IPS-15b (cell line): Measurements from ENCODE around the gene TBATA.

Experiments
- H3K27me3 ChIP-seq: one replicate; pipeline ENCODE4 v1.6.1; 2013; ENCODE audit warnings: low read length; ENCODE audit not compliant: control insufficient read depth, insufficient read depth
- H3K36me3 ChIP-seq: one replicate; pipeline ENCODE4 v1.6.1; 2013; ENCODE audit warnings: low read length; ENCODE audit not compliant: control insufficient read depth, insufficient read depth
- H3K4me1 ChIP-seq: one replicate; pipeline ENCODE4 v1.6.1; 2013; ENCODE audit warnings: mild to moderate bottlenecking, low read length; ENCODE audit not compliant: control insufficient read depth, insufficient read depth
- H3K4me3 ChIP-seq: one replicate; pipeline ENCODE4 v1.5.1; 2013; ENCODE audit warnings: low read depth, low read length
- H3K9ac ChIP-seq: one replicate; pipeline ENCODE4 v1.6.1; 2013; ENCODE audit warnings: low read depth, mild to moderate bottlenecking, low read length
- H3K9me3 ChIP-seq: one replicate; pipeline ENCODE4 v1.6.1; 2013; ENCODE audit warnings: mild to moderate bottlenecking, low read length; ENCODE audit not compliant: control insufficient read depth, insufficient read depth

Gene TBATA

DNA sequence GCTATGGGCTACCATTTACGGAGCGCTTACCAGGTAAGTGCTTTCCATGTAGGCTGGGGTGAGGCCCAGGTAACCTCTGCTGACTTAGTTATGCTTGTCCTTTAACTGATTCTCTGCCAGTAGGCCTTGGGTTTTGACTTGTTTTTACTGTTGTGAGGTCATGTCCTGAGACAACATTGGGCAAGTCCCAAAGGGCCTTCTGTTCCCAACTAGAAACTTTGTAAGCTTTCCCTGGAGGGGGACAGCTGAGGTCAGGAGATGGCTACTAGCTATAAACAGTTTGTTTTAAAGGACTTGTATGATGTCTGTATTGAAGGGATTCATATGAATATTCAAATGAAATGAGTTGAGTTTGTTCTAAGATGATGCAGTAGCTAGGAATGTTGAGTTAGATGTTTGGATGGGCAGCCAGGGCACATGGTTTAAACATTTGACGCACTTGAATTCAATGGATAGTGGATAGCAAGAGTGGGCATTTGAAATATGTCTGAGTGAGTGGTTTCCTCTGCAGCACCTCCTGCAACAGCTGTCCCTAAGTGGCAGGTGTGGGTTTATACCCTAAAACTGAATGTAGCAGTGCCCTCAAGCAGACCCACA lies 20.5 kb upstream of the TBATA start:
- Histone ChIP-seq H3K27me3 (no peaks in the 10 kb centered on the region), H3K9ac (no peak overlapping the region), H3K4me3 (no peak overlapping the region), H3K36me3 (no peaks in the 10 kb centered on the region), H3K9me3 (no peaks in the 10 kb centered on the region), H3K4me1 (no peaks in the 10 kb centered on the region)

GRCh38 chr10:70804421-70804808 lies 19.2 kb upstream of the TBATA start:
- no peak overlapping the region for H3K9ac ChIP-seq

GRCh38 chr10:70803775-70804420 lies 18.7 kb upstream of the TBATA start:
- Histone ChIP-seq H3K27me3 (no peaks in the 10 kb centered on the region), H3K36me3 (no peaks in the 10 kb centered on the region), H3K4me3 (no peak overlapping the region), H3K9ac (no peak overlapping the region), H3K9me3 (no peaks in the 10 kb centered on the region), H3K4me1 (no peaks in the 10 kb centered on the region)

More at GRCh38 chr10:70804421-70804808, 19.2 kb upstream of the TBATA start:
- no peaks in the 10 kb centered on the region for H3K9me3 ChIP-seq
- no peak overlapping the region for H3K4me3 ChIP-seq
- no peaks in the 10 kb centered on the region for H3K36me3 ChIP-seq
- no peaks in the 10 kb centered on the region for H3K4me1 ChIP-seq
- H3K27me3 ChIP-seq = no peaks in the 10 kb centered on the region

DNA sequence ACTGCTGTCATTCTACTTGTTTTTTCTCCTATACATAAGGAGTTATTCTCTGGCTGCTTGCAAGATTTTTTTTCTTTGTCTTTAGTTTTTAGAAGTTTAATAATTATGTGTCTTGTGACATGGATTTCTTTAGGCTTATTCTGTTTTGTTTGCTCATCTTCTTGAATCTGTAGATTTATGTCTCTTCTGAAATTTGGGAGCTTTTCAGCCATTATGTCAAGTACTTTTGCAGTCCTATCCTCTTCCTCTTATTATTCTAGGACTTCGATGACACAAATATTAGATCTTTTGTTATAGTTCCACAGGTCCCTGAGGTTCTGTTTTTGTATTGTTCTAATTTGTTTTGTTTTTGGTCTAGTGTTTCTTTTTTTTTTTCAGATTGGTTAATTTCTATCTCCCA lies 16.7 kb upstream of the TBATA start:
- Histone ChIP-seq H3K9ac (no peak overlapping the region), H3K27me3 (no peaks in the 10 kb centered on the region)

GRCh38 chr10:70799124-70799523 lies 13.9 kb upstream of the TBATA start:
- H3K27me3 ChIP-seq = no peaks in the 10 kb centered on the region
- no peaks in the 10 kb centered on the region for H3K9me3 ChIP-seq
- no peak overlapping the region for H3K4me3 ChIP-seq
- no peaks in the 10 kb centered on the region for H3K36me3 ChIP-seq
- no peaks in the 10 kb centered on the region for H3K4me1 ChIP-seq
- no peak overlapping the region for H3K9ac ChIP-seq

More for the DNA sequence above, 16.7 kb upstream of the TBATA start:
- no peaks in the 10 kb centered on the region for H3K36me3 ChIP-seq
- no peaks in the 10 kb centered on the region for H3K4me1 ChIP-seq
- H3K9me3 ChIP-seq = no peaks in the 10 kb centered on the region
- H3K4me3 ChIP-seq = no peak overlapping the region

- no peaks in the 10 kb centered on the region for H3K4me1 ChIP-seq
- no peak overlapping the region for H3K9ac ChIP-seq
- no peaks in the 10 kb centered on the region for H3K36me3 ChIP-seq
- H3K9me3 ChIP-seq = no peaks in the 10 kb centered on the region
- H3K4me3 ChIP-seq = no peak overlapping the region
- H3K27me3 ChIP-seq = no peaks in the 10 kb centered on the region
Observed at GRCh38 chr10:70797840-70798239, 12.7 kb upstream of the TBATA start.

DNA sequence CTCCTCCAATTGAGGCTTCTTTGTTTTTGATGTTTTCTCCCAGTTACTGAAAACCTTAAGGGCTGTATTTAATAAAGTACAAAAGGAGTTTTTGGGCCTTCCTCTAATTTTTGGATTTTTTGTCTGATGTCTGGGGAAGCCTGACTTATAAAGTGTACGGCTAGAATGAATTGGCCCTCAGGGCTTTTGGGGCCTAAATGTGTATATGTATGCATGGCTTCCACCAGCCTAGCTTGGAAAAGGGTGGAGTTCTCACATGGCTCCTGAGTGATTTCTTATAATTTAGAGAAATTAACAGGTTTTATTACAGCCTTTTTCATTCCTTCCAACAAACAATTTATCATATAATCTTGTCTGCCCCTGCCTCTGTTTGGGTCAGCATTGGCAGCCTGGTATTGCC lies 10.4 kb upstream of the TBATA start:
- no peaks in the 10 kb centered on the region for H3K36me3 ChIP-seq
- no peaks in the 10 kb centered on the region for H3K4me1 ChIP-seq
- no peaks in the 10 kb centered on the region for H3K9me3 ChIP-seq
- H3K4me3 ChIP-seq = no peak overlapping the region
- no peak overlapping the region for H3K9ac ChIP-seq
- H3K27me3 ChIP-seq = no peaks in the 10 kb centered on the region

- no peak overlapping the region for H3K4me3 ChIP-seq
- no peaks in the 10 kb centered on the region for H3K4me1 ChIP-seq
- H3K9ac ChIP-seq = no peak overlapping the region
- H3K27me3 ChIP-seq = no peaks in the 10 kb centered on the region
- H3K9me3 ChIP-seq = no peaks in the 10 kb centered on the region
- no peaks in the 10 kb centered on the region for H3K36me3 ChIP-seq
Observed at GRCh38 chr10:70791386-70792039, 6.3 kb upstream of the TBATA start.

- Histone ChIP-seq H3K4me1 (no peaks in the 10 kb centered on the region), H3K36me3 (no peaks in the 10 kb centered on the region), H3K4me3 (no peak overlapping the region), H3K27me3 (no peaks in the 10 kb centered on the region), H3K9ac (no peak overlapping the region), H3K9me3 (no peaks in the 10 kb centered on the region)
Observed at GRCh38 chr10:70786799-70787415, 1.7 kb upstream of the TBATA start.

DNA sequence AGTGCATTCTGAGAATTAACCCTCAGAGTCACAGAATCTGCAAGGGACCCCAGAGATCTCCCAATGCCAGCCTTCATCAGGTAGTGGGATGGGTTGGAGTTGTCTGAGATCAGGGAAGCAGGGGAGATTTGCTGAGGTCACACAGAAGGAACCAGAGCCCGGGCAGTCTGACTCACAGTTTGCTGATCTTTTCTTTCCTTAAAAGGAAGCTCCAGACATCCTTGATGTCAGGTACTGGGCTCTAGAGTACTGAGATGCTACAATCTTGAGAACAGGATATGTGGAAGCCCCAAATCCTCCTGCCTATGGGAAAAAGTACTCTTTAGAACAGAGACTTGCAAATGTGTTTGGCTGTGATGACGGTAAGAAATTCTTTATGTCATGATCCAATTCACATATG lies 706 bp downstream of the TBATA start:
- H3K36me3 ChIP-seq = no peaks in the 10 kb centered on the region
- no peaks in the 10 kb centered on the region for H3K27me3 ChIP-seq
- H3K9ac ChIP-seq = no peak overlapping the region
- H3K4me3 ChIP-seq = no peak overlapping the region
- no peaks in the 10 kb centered on the region for H3K4me1 ChIP-seq
- H3K9me3 ChIP-seq = no peaks in the 10 kb centered on the region

DNA sequence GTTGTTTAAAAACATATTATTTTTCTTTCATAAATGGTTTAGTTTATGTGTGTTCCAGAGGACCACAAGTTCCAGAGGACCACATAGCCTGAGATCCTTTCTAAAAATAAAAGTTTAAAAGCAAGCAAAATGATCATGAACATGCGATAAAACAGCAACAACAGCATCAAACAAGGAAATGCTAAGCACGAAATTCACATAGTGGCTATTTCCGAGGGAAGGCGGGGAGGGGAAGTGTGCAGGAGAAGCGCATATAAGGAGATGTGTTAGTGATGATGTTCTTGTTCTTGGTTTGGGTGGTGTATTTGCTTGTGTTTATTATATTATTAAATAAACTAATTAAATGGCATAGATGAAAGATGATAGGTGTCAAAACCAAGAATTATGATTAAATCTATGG lies 1.2 kb downstream of the TBATA start:
- H3K9me3 ChIP-seq = no peaks in the 10 kb centered on the region
- no peak overlapping the region for H3K4me3 ChIP-seq
- H3K36me3 ChIP-seq = no peaks in the 10 kb centered on the region
- H3K9ac ChIP-seq = no peak overlapping the region
- H3K27me3 ChIP-seq = no peaks in the 10 kb centered on the region
- H3K4me1 ChIP-seq = no peaks in the 10 kb centered on the region
